ENCODE measurements around the gene KIAA1217. TPM values are rescaled to one million over a fixed set of nuclear protein-coding genes. Genes with fewer than 3 reads are reported as not detected.

KIAA1217 gene
- total RNA-seq, 2 donors from 2014 or later = 0.43 to 3.9 TPM

DNA sequence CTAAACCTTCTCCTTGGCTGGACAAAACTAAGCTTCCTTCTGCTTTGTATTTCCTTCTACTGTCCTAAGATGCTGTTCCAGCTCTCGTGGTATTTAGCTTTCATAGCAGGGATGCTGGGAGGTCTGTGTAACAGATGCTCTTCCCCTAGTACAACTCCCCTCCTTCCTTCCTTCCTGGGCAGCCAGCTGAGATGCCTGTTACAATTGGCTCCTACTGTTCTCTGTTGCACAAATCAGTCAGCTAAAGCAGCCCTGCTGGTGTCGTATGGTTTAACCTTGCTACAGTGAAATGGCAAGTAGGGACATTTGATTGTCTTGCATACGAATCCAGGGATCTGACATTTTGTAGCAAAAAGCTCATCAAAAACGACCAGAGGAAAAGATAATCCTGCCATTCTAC, 371.0 kb downstream of the KIAA1217 start:
- Mint-ChIP-seq H3K9me3 (no peaks in the 10 kb centered on the region), H3K36me3 (no peaks in the 10 kb centered on the region)

DNA sequence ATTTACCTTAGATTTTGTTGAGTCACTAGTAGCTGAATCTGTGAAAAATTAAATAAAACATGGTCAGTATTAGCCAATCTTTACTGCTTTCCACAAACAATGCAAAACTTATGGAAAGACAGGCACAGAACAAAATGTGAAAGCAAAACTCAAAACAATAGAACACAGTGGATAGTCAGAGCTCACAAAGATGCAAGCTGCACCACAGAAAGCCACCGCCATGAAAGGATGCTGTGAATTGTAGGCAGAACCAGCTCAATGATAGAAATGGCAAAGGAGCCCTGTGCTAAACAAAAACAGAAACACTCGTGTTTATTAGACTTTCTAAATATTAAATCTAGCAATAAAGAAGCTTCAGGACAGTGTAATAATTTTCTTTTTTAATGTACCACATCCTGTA, 380.3 kb downstream of the KIAA1217 start:
- Mint-ChIP-seq H3K36me3 (peaks cover 24 to 30% of the 10 kb centered on the region in 2 donors), H3K9me3 (no peaks in the 10 kb centered on the region)
- no peak for DNase-seq (ENCODE audit: low spot score in 2 of 2)

More for the DNA sequence above, 371.0 kb downstream of the KIAA1217 start:
- no peak overlapping the region for H3K27ac Mint-ChIP-seq
- DNase-seq (ENCODE audit: low spot score in 2 of 2) (no peak), ATAC-seq (no peak)

DNA sequence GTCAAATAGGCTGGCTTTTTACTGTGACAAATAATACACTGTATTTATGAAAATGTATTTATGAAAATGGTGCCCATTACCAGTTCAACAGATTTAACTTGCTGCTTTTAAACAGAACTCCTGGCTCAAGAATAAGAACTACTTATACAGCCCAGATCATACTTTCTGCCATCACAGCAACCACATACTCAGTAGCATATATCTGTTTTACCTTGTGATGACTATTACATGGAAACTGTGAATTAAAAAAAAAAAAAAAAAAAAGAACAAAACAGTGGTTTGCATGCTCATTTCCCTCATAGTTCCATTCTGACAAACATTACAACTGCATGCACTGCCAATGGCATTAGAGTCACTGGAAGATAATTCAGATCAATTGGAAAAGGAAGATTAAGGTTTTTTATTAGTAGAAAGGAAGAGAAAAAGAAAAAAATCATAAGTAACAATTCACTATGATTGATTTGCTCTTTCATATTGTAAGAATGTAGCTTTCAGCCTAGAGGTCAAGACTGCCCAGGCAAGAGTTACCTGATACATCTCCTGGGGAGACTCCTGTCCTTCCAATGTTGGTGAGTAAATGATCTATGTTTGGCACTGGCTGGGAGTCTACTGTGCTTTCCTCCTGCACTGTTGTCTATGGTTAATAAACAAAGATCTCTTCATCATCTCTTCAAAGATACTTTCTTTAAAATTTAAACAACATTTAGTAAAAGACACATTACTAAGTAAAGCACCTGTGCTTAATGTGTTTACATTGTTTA, 381.9 kb downstream of the KIAA1217 start:
- Mint-ChIP-seq H3K9me3 (no peaks in the 10 kb centered on the region), H3K27ac (peak overlapping the region in 1 of 2 donors; percentile 10), H3K36me3 (peaks cover 17 to 28% of the 10 kb centered on the region in 2 donors)
- ATAC-seq (peak; percentile 40 to 96), DNase-seq (ENCODE audit: low spot score in 2 of 2) (no peak)

More for the DNA sequence above, 380.3 kb downstream of the KIAA1217 start:
- no peak for ATAC-seq
- H3K27ac Mint-ChIP-seq = no peak overlapping the region

DNA sequence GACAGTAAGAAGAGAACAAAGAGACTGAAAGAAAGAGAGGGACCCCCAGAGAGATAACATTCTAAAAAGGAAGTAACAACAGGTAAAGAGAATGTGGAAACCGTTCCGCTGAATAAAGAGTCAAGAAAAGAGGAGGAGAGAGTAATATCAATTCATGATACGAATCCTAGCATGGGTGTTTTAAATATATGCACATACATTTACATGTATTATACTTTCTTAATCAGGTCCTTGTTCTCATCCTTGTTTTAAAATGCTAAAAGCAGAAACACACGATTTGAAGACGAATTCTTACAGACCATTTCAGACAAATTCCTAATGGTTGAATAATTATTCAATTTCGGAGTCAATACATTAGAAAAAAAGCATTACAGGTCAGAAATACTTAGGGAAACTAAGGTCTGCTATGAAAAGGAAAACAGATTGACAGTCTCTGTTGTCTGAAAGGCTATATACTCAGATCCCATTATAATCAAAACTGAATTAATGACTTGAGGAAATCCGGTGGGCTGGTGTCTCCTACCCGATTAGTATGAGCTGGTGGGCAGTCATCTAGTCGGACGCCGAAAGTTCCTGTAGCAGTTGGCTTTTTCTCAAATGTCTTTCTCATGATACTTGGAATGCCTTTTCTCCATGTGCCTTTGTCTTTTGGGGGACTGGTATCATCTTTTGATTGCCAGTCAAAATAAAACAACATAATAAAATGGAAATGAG, 387.4 kb downstream of the KIAA1217 start:
- H3K9me3 Mint-ChIP-seq = no peaks in the 10 kb centered on the region
- DNase-seq (ENCODE audit: low spot score in 2 of 2) (no peak), ATAC-seq (no peak)
- H3K36me3 Mint-ChIP-seq = peaks cover 11 to 15% of the 10 kb centered on the region in 2 donors
- no peak overlapping the region for H3K27ac Mint-ChIP-seq

DNA sequence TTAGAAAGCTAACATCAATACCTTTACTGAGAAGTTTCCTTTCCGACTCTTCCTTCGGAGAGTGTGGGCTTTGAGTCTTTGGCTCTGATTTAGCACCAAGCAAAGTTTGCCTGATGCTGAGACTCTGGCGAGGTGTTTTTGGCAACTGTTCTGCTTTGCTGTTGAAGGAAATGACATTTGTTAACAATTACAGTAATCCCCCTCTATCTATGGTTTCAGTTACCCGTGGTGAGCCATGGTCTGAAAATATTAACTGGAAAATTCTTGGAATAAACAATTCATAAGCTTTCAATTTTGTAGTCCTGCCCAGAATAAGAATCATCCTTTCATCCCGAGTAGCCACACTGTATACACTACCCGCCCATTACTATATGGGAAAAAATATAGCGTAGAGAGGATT, 388.5 kb downstream of the KIAA1217 start:
- ATAC-seq = no peak
- no peak for DNase-seq (ENCODE audit: low spot score in 2 of 2)
- H3K36me3 Mint-ChIP-seq = peaks cover 8 to 9% of the 10 kb centered on the region in 2 donors
- no peak overlapping the region for H3K27ac Mint-ChIP-seq
- peaks cover 0 to 3% of the 10 kb centered on the region in 2 donors for H3K9me3 Mint-ChIP-seq

Data from activated naive CD4-positive, alpha-beta T cell treated with anti-CD3 and anti-CD28 coated beads, Interleukin-2, amount 50 U/mL, for 72 hours (primary cell).